Ecto neural progenitor cell (in vitro differentiated cells): ENCODE results near the gene SGPL1.
A peak's percentile ranks its signal among the peaks of the same experiment; 100 is the strongest.

Source experiments
- DNase-seq: peaks from one replicate; pipeline ENCODE4 v3.0.0-alpha.2; 2018; ENCODE audit warnings: low spot score

SGPL1 gene

DNA sequence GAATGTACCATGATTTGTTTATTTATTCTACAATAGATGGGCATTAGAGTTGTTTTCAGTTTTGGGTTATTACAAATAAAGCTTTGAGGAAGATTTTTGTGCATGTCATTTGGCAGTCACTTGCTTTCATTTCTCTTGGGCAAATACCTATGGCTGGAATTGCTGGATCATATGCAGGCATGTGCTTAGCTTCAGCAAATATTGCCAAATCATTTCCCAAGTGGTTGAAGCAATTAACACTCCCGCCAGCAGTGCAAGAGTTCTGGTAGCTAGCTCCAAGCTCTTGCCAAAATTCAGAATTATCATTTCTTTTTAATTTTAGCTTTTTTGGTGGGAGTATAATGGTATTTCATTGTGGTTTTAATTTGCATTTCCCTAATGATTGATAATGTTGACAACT, 105.5 kb downstream of the SGPL1 start:
- no peak for DNase-seq

DNA sequence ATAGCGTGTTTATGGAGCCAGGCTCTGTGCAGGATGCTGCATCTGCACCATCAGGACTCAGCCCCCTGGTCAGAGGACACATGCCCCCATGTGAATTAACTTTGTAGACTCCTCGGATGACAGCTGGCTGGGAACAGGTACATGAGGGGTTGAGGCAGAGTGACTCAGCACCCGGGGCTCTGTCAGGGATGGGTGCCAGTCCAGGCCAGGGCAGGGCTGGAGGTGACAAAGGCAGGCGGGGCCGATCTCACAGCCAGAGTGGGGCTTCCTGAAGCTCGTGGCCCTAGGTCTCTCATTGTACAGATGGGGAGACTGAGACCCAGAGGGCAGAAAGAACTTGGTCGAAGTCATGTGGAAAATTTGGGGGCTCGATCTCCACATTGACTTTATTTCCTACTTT, 107.9 kb downstream of the SGPL1 start:
- no peak for DNase-seq

DNA sequence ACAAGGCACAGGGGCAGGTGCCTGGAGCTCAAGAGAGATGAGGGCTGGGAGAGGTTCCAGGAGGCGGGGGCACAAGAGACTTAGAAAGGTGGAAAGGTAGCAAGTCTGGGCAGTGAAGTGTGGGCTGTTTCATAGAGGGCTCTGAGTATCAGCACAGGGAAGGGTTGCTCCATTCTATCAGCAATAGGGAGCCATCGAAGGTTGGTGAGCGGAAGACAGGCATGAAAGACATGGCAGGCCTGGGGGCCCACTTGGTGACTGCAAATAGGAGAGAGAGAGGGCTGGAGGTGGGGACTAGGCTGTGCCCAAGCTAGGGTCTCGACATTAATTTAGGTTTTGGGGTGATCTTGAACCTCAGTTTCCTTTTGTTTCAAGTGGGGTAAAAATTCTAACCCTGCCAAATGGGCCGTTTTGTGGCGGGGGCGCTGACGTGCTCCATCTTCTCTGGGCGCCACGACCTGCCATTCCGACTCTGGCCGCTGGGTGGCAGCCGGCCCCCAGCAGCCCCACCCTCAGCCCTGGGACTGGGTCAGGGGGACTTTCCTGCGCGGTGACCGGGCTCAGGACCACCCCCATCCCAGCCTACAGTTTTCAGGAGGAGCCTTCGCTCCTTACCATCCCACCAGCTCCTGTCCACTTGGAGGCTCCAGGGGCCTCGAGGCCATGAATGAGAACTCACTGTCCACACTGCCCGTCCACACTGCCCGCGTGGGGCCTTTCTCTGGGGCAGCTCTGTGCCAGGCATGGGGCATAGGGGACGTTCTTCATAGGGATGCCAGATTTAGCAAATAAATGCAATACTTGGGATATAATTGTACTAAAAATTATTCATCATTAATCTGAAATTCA, 109.9 kb downstream of the SGPL1 start:
- DNase-seq = peak; percentile 86

DNA sequence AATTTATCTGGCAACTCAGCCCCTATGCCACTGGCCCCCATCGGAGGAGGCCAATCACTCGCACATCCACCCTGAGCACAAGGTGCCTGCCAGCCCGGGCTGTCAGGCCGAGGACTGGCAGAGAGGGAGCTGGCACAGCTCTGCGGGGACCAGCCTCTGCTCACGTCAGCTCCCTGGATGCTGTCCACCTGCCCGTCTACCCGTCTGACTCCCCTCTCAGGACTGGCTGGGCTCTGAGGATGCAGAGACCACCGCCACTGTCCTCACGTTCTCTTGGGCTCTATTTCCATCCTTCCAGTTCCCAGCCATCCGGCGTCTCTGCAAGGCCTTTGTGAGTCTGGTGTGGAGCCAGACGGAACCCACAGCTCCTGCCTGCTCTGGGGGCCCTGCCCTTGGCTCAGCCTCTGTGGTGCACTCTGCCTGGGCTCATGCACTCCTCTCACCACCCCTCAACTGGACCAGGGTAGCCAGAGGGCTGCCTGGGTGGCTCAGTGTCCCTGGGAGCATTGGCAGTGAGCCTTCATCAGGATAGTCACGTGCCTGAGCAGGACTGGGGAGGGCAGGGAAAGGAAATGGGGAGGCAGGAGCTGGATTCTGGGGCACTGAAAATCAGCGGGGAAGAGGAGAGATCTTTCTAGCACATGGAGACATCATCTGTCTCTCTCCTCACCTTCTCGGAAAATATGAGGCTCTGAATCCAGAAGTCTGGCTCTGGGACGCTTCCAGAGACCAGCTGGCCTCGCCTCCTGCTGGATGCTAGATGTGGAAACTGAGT, 110.7 kb downstream of the SGPL1 start:
- DNase-seq = no peak

DNA sequence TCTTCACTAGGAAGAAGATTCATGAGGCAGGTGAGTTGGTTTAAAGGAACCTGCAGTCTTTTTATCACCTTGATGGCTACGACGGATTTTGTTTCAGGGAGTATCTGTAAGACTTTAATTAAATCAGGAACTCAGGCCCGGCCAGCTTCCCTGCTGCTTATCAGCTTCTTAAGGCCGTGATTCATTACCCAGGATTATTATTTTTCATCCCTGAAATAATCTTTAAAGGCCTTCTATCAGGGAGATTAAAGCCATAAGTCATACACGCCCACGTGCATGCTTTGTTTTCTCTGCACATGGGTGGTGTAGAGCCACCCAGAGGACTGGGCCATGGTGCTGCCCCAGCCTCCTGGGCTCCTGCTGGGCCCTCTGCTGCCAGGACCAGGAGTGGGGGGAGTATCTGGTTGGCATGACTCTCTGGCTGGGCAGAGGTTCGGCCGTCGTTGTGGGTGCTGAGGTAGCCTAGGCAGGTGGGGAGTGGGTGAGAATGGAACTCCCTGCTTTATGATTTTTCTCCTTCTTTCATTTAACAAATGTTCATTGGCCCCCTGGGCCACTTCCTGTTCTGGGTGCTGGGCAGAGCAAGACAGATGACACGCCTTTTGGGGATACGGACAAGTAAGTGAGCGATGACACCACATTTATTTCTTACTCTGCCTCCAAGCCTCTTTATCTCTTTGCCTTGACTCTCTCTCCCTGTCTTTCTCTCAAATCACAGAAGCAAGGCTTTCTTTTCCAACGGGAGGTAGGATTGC, 111.6 kb downstream of the SGPL1 start:
- no peak for DNase-seq

DNA sequence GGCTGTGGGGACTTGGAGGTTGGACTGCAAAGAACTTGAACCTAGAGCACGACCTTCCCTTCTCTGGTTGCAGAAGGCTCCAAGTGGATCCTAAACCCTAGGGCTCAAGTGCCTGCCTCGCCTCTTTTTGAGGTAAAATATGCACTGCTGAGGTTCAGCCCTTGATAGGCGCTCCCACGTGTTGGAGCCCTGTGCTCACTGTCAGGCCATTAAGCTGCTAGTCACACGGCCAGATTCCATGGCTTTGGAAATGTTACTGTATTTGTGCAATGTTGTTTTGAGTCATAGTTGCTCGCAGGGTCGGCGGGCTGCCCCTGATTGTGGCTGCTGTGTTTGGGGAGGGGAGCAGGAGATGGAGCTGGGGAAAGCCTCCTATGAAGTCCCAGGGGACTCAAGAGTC, 112.4 kb downstream of the SGPL1 start:
- DNase-seq = no peak

DNA sequence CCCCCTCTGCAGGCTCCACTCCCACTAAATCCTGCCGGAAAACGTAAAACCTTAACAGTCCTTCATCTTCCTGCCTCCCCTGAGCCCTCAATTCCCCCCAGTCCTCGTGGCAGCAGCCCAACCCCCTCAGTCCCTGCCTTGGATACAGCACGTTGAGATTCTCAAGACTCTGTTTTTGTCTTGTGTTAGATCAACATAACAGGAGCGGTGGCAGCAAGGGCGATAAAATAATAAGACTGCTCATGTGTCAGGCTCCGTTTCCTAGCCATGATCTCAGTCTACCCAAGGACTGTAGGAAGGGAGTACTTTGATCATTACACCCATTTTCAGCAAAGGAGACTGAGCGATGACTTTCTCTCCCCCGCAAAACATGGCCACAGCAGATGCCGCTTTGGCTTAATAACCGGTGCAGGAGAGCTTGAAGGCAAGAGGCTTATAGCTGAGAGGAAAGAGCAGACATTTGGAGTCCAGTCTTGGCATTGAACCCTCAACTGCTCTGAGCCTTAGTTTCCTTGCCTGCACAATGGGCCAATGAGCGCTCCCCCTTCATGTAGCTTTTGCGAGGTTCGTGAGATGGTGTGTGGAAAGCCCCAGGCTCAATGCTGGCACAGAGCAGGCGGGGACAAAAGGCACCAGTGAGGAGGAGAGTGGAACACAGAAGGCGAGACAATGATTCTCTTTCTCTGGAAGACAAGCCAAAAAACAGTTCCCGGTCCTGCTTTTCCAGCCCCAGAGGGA, 114.7 kb downstream of the SGPL1 start:
- DNase-seq = no peak
